ENCODE measurements around the gene KRTAP15-1.
A peak's percentile ranks its signal among the peaks of the same experiment; 100 is the strongest.

- TF ChIP-seq EP300 (IDR thresholded peaks at IDR 0.05) (no peak), POLR2AphosphoS5 (IDR thresholded peaks at IDR 0.05) (no peak), CTCF (IDR thresholded peaks at IDR 0.05) (peak in 2 of 3 experiments; percentile 32 to 40), POLR2A (IDR thresholded peaks at IDR 0.05; ENCODE audit: low read depth) (no peak)
Measured at GRCh38 chr21:30434033-30434631, 5.9 kb upstream of the KRTAP15-1 start.
